ENCODE measurements around the gene DNAJA4. TPM values are rescaled to one million over a fixed set of nuclear protein-coding genes. Genes with fewer than 3 reads are reported as not detected.

The DNAJA4 gene
- total and polyA plus RNA-seq, 2 experiments from 2014 or later, result 5.0 to 12.5 TPM

DNA sequence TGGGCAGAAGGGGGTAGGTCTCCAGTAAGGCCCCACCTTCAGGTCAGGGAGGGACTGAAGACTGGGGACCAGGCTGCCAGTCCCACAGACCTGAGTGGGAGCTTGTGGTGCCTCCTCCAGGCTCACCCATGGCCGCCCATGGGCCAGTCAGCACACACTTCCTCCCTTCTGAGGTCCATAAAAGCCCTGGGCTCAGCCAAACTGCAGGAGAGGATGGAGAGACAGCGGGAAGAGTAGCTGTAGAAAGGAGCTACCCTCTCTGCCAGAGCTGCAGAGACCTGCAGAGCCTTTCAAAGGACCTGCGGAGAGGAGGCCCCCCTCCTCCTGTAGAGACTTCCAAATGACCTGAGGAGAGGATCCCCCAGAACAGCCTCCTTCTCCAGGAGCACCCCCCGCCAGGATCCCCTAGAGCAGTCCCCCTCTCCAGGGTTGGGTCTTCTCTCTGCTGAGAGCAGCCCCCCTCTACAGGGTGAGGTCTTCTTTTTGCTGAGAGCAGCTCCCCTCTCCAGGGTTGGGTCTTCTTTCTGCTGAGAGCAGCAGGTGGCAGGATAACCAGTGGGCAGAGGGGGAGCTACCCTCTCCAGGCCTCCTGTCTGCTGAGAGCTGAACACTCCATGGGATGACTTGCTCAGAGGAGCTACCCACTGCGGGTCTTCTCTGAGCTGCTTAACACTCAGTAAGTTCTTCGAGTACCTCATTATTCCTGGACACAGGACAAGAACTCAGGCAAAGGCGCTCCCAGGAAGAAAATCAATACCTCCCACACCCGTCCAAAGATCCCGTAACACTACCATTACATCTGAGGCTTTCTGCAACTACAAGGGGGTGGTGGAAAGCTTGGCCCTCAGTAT lies 40.1 kb downstream of the DNAJA4 start (continued):
- TF ChIP-seq REST (IDR thresholded peaks at IDR 0.05; ENCODE audit: unreplicated experiment) (no peak), EZH2phosphoT487 (IDR thresholded peaks at IDR 0.05; ENCODE audit: unreplicated experiment) (no peak)

GRCh38 chr15:78306176-78306774 lies 41.9 kb downstream of the DNAJA4 start:
- DNase-seq (ENCODE audit: low spot score), result no peak
- H3K4me1 Mint-ChIP-seq, result peaks cover 5% of the 10 kb centered on the region; the same call in 1 of the 3 replicates
- H3K4me2 ChIP-seq, result no peak overlapping the region

More at GRCh38 chr15:78306176-78306774, 41.9 kb downstream of the DNAJA4 start:
- no peaks in the 10 kb centered on the region for H3K4me1 ChIP-seq (ENCODE audit: insufficient read depth)
- H3K79me2 ChIP-seq (replicated peaks; ENCODE audit: insufficient read depth), result no peaks in the 10 kb centered on the region
- H3K36me3 Mint-ChIP-seq (ENCODE audit: low read depth), result no peaks in the 10 kb centered on the region
- peaks cover 4% of the 10 kb centered on the region; the same call in 1 of the 2 replicates for H3K27me3 ChIP-seq (ENCODE audit: insufficient read depth)
- H3K9me3 Mint-ChIP-seq, result 0 out of 3 replicates have a peak, but pooled peaks cover 3% of the 10 kb centered on the region
- H3K4me3 Mint-ChIP-seq, result no peak overlapping the region
- no peaks in the 10 kb centered on the region for H3F3A ChIP-seq (replicated peaks; ENCODE audit: low read depth)
- no peaks in the 10 kb centered on the region for H4K20me1 ChIP-seq (replicated peaks; ENCODE audit: insufficient read depth)
- no peak overlapping the region for H3K4me3 ChIP-seq
- no peak for TF ChIP-seq STAT1 (IDR thresholded peaks at IDR 0.05; ENCODE audit: unreplicated experiment)
- TF ChIP-seq POLR2AphosphoS5 (IDR thresholded peaks at IDR 0.05; ENCODE audit: low read depth), result no peak
- TF ChIP-seq EZH2phosphoT487 (IDR thresholded peaks at IDR 0.05; ENCODE audit: unreplicated experiment), result no peak
- TF ChIP-seq, protein P1, sequence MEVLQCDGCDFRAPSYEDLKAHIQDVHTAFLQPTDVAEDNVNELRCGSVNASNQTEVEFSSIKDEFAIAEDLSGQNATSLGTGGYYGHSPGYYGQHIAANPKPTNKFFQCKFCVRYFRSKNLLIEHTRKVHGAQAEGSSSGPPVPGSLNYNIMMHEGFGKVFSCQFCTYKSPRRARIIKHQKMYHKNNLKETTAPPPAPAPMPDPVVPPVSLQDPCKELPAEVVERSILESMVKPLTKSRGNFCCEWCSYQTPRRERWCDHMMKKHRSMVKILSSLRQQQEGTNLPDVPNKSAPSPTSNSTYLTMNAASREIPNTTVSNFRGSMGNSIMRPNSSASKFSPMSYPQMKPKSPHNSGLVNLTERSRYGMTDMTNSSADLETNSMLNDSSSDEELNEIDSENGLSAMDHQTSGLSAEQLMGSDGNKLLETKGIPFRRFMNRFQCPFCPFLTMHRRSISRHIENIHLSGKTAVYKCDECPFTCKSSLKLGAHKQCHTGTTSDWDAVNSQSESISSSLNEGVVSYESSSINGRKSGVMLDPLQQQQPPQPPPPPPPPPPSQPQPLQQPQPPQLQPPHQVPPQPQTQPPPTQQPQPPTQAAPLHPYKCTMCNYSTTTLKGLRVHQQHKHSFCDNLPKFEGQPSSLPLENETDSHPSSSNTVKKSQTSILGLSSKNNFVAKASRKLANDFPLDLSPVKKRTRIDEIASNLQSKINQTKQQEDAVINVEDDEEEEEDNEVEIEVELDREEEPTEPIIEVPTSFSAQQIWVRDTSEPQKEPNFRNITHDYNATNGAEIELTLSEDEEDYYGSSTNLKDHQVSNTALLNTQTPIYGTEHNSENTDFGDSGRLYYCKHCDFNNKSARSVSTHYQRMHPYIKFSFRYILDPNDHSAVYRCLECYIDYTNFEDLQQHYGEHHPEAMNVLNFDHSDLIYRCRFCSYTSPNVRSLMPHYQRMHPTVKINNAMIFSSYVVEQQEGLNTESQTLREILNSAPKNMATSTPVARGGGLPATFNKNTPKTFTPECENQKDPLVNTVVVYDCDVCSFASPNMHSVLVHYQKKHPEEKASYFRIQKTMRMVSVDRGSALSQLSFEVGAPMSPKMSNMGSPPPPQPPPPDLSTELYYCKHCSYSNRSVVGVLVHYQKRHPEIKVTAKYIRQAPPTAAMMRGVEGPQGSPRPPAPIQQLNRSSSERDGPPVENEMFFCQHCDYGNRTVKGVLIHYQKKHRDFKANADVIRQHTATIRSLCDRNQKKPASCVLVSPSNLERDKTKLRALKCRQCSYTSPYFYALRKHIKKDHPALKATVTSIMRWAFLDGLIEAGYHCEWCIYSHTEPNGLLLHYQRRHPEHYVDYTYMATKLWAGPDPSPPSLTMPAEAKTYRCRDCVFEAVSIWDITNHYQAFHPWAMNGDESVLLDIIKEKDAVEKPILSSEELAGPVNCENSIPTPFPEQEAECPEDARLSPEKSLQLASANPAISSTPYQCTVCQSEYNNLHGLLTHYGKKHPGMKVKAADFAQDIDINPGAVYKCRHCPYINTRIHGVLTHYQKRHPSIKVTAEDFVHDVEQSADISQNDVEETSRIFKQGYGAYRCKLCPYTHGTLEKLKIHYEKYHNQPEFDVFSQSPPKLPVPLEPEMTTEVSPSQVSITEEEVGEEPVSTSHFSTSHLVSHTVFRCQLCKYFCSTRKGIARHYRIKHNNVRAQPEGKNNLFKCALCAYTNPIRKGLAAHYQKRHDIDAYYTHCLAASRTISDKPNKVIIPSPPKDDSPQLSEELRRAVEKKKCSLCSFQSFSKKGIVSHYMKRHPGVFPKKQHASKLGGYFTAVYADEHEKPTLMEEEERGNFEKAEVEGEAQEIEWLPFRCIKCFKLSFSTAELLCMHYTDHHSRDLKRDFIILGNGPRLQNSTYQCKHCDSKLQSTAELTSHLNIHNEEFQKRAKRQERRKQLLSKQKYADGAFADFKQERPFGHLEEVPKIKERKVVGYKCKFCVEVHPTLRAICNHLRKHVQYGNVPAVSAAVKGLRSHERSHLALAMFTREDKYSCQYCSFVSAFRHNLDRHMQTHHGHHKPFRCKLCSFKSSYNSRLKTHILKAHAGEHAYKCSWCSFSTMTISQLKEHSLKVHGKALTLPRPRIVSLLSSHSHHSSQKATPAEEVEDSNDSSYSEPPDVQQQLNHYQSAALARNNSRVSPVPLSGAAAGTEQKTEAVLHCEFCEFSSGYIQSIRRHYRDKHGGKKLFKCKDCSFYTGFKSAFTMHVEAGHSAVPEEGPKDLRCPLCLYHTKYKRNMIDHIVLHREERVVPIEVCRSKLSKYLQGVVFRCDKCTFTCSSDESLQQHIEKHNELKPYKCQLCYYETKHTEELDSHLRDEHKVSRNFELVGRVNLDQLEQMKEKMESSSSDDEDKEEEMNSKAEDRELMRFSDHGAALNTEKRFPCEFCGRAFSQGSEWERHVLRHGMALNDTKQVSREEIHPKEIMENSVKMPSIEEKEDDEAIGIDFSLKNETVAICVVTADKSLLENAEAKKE (CRISPR knock-in tag; IDR thresholded peaks at IDR 0.05), result no peak
- no peak for ATAC-seq
- H3K36me3 ChIP-seq (ENCODE audit: insufficient read depth), result no peaks in the 10 kb centered on the region
- H3K27ac Mint-ChIP-seq, result no peak overlapping the region
- H2AFZ ChIP-seq, result no peak overlapping the region
- no peak overlapping the region for H3K27ac ChIP-seq (ENCODE audit: low read depth)
- H3K27me3 Mint-ChIP-seq (ENCODE audit: insufficient read depth, low read depth, poor library complexity), result peaks cover 6% of the 10 kb centered on the region
- no peaks in the 10 kb centered on the region for H3K9me2 ChIP-seq (ENCODE audit: insufficient read depth)
